MCF 10A (cell line): Measurements from ENCODE around the gene IFNK. TPM values are rescaled to one million over a fixed set of nuclear protein-coding genes. Genes with fewer than 3 reads are reported as not detected.

Experiments used
- BruUV-seq: library from RNA; stranded (reverse); fragments of 400-500 nt; replicated peaks from 2 replicates; lab custom pipeline; 2021; lab: Mats Ljungman, UMichigan
- CTCF ChIA-PET: fragments of 300-600 bp; sonication (Branson Sonifier 250); formaldehyde crosslinking; extraction: SDS; loops from one replicate; lab custom pipeline; 2021; ENCODE audit warnings: antibody characterized with exemption, inconsistent platforms; lab: Yijun Ruan, JAX
- POLR2A ChIA-PET: fragments of 300-600, 350-650 bp; sonication (Branson Sonifier 250); formaldehyde crosslinking; extraction: SDS; loops from one replicate; lab custom pipeline; 2020; ENCODE audit warnings: antibody characterized with exemption, inconsistent platforms; lab: Yijun Ruan, JAX
- DNase-seq: peaks from one replicate; pipeline ENCODE4 v3.0.0-alpha.2; 2018; ENCODE audit not compliant: unreplicated experiment
- H3K27ac Mint-ChIP-seq: one replicate; pipeline ENCODE4 v1.8.0; 2022; ENCODE audit warnings: mild to moderate bottlenecking, low read depth, mixed read lengths; ENCODE audit not compliant: unreplicated experiment
- H3K27me3 Mint-ChIP-seq: one replicate; pipeline ENCODE4 v1.8.0; 2022; ENCODE audit warnings: mixed read lengths; ENCODE audit not compliant: insufficient read depth, unreplicated experiment
- H3K36me3 Mint-ChIP-seq: one replicate; pipeline ENCODE4 v1.8.0; 2022; ENCODE audit warnings: mild to moderate bottlenecking, moderate library complexity, mixed read lengths; ENCODE audit not compliant: insufficient read depth, unreplicated experiment
- H3K4me1 Mint-ChIP-seq: one replicate; pipeline ENCODE4 v1.8.0; 2022; ENCODE audit warnings: mixed read lengths; ENCODE audit not compliant: insufficient read depth, unreplicated experiment
- H3K4me3 Mint-ChIP-seq: one replicate; pipeline ENCODE4 v1.8.0; 2022; ENCODE audit warnings: mild to moderate bottlenecking, moderate library complexity, mixed read lengths; ENCODE audit not compliant: unreplicated experiment
- H3K9me3 Mint-ChIP-seq: one replicate; pipeline ENCODE4 v1.8.0; 2022; ENCODE audit warnings: mixed read lengths; ENCODE audit not compliant: unreplicated experiment
- intact Hi-C: fragments of 100-400 bp; cut with micrococcal nuclease; formaldehyde crosslinking; loops from 2 replicates; pipeline ENCODE4 v1.14.1; 2022
- total RNA-seq: library from RNA; stranded (reverse); gene quantifications from 2 replicates; pipeline ENCODE4 v1.2.3, GENCODE V29; 2022
- TF ChIP-seq, protein P1 (sequence below): fragments of 200-600 bp; IDR thresholded peaks from one replicate; pipeline ENCODE4 v1.8.0; 2022; ENCODE audit warnings: antibody characterized with exemption, mild to moderate bottlenecking; ENCODE audit not compliant: unreplicated experiment

Gene IFNK
- total RNA-seq, 1 experiment from 2014 or later: not detected

DNA sequence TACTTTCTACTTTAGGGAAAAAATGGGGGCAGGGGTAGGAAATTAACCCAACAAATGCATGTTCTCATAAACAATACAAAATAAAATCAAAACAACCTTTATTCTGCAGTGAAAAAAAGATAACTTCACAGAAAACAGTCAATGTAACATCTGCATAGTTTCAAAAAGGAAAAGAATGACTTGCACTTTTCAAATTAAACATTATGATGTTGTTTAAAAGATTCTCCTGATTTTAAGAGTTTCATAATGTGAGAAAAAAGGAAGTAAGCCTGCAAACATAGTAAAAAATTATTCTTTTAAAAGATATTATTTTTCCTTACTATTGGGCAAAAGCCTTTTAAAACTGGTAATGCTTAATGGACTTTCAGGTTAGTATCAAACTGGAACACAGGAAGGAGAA is 41.6 kb downstream of the IFNK start:
- Mint-ChIP-seq H3K27me3 (no peaks in the 10 kb centered on the region), H3K4me3 (no peak overlapping the region), H3K36me3 (peaks cover 29% of the 10 kb centered on the region), H3K4me1 (peaks cover 5% of the 10 kb centered on the region), H3K9me3 (no peaks in the 10 kb centered on the region), H3K27ac (no peak overlapping the region)
- intact Hi-C loops: no loop called here
- ChIA-PET CTCF (interaction anchor here (0.5 to 0.6 kb wide), 2 partner anchors 312 to 458 kb away, joined by 3 to 6 read pairs; no protein-coding TSS in a partner anchor), POLR2A (no interaction called here)
- no TSS peak for BruUV-seq
- no peak for DNase-seq
- TF ChIP-seq, protein P1, sequence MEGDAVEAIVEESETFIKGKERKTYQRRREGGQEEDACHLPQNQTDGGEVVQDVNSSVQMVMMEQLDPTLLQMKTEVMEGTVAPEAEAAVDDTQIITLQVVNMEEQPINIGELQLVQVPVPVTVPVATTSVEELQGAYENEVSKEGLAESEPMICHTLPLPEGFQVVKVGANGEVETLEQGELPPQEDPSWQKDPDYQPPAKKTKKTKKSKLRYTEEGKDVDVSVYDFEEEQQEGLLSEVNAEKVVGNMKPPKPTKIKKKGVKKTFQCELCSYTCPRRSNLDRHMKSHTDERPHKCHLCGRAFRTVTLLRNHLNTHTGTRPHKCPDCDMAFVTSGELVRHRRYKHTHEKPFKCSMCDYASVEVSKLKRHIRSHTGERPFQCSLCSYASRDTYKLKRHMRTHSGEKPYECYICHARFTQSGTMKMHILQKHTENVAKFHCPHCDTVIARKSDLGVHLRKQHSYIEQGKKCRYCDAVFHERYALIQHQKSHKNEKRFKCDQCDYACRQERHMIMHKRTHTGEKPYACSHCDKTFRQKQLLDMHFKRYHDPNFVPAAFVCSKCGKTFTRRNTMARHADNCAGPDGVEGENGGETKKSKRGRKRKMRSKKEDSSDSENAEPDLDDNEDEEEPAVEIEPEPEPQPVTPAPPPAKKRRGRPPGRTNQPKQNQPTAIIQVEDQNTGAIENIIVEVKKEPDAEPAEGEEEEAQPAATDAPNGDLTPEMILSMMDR: no peak

DNA sequence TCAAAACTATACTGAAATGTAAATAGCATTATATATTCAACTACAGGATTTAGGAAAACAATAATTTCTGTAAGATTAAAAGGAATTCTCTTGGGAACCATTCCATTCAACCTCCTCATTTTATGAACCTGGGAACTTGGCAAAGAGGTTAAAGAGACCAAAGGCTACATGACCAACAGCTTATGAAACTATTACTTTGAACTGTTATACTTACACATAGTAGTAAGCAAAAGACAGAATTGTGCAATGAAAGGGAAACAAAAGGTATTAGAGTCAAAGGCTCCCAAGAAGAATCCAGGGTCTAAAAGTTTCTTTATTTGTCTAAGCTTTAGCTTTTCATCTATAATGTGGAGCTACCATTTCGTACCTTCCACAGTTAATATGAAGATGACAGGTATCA is 42.0 kb downstream of the IFNK start:
- Mint-ChIP-seq H3K4me1 (peaks cover 5% of the 10 kb centered on the region), H3K9me3 (no peaks in the 10 kb centered on the region), H3K4me3 (no peak overlapping the region), H3K36me3 (peaks cover 29% of the 10 kb centered on the region), H3K27me3 (no peaks in the 10 kb centered on the region), H3K27ac (no peak overlapping the region)
- CTCF ChIA-PET: interaction anchor here (0.5 to 0.6 kb wide), 2 partner anchors 311 to 457 kb away, joined by 3 to 6 read pairs; no protein-coding TSS in a partner anchor
- no peak for DNase-seq
- BruUV-seq: no TSS peak
- POLR2A ChIA-PET: no interaction called here
- intact Hi-C loops: no loop called here
- TF ChIP-seq, protein P1: no peak

DNA sequence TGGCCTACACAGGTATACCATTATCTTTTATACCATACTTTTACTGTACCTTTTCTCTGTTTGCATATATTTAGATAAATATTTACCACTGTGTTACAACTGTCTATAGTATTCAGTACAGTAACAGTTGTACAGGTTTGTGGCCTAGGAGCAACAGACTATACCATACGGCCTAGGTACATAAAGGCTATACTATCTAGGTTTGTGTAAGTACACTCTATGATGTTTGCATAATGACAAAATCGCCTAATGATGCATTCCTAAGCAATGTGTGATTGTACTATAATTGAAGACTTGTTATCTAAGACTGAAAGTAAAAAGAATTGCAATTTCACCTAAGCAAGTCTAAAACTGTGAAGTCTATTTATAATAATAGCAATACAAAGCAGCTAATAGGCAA is 45.3 kb downstream of the IFNK start:
- Mint-ChIP-seq H3K9me3 (no peaks in the 10 kb centered on the region), H3K4me3 (no peak overlapping the region), H3K27ac (no peak overlapping the region), H3K27me3 (no peaks in the 10 kb centered on the region), H3K36me3 (peaks cover 14% of the 10 kb centered on the region), H3K4me1 (peaks cover 5% of the 10 kb centered on the region)
- BruUV-seq: no TSS peak
- DNase-seq: peak; percentile 11
- POLR2A ChIA-PET: no interaction called here
- CTCF ChIA-PET: interaction anchor here (0.7 kb wide), 2 partner anchors 40 to 157 kb away, joined by 3 read pairs; partner anchors contain the start of gene MOB3B
- TF ChIP-seq, protein P1: no peak
- intact Hi-C loops: no loop called here

GRCh38 chr9:27571011-27571410 is 46.9 kb downstream of the IFNK start:
- Mint-ChIP-seq H3K27ac (no peak overlapping the region), H3K27me3 (no peaks in the 10 kb centered on the region), H3K4me3 (no peak overlapping the region), H3K4me1 (peaks cover 16% of the 10 kb centered on the region), H3K36me3 (peaks cover 7% of the 10 kb centered on the region), H3K9me3 (no peaks in the 10 kb centered on the region)
- ChIA-PET POLR2A (interaction anchor here (0.7 kb wide), 1 partner anchor 623 kb away, joined by 3 read pairs; no protein-coding TSS in a partner anchor), CTCF (interaction anchor here (1.4 to 1.5 kb wide), 2 partner anchors 9 to 23 kb away, joined by 3 to 4 read pairs; no protein-coding TSS in a partner anchor)
- TF ChIP-seq, protein P1: no peak
- no peak for DNase-seq
- intact Hi-C loops: loop anchor here (10.0 kb wide), 1 partner anchor 504 kb away; no protein-coding TSS in a partner anchor
- no TSS peak for BruUV-seq
